Measurements from ENCODE around the gene KCNK13. TPM values are rescaled to one million over a fixed set of nuclear protein-coding genes. Genes with fewer than 3 reads are reported as not detected.
A peak's percentile ranks its signal among the peaks of the same experiment; 100 is the strongest.

Gene KCNK13
- total and polyA plus RNA-seq, 2 of the 13 experiments (the other 11 are each of a cell fraction or from before 2014, with no cell fraction given) = 0.08 to 0.29 TPM

GRCh38 chr14:90079576-90079975 is 17.8 kb downstream of the KCNK13 start:
- H3K9me3 ChIP-seq (ENCODE audit: low read length) = no peaks in the 10 kb centered on the region
- in situ Hi-C loops (cut with HindIII; ENCODE audit: extremely low pct_ligation_motif_present, low pct_unique_long_range_greater_than_20kb) (no loop called here), intact Hi-C loops (cut with micrococcal nuclease; ENCODE audit: unreplicated experiment) (no loop called here)
- no peak overlapping the region for H3K4me3 ChIP-seq (replicated peaks in 1 of 3; ENCODE audit: insufficient read depth in 1 of 3, low read depth in 2 of 3, low read length in 3 of 3)
- H3K4me2 ChIP-seq (ENCODE audit: low read depth, low read length) = no peak overlapping the region
- no peaks in the 10 kb centered on the region; a peak in 2 of 5 replicates for H3K27me3 ChIP-seq (ENCODE audit: control insufficient read depth in 1 of 2, insufficient read depth in 2 of 2, low read length in 2 of 2)
- H3K9ac ChIP-seq (ENCODE audit: insufficient read depth, low read depth, low read length) = no peak overlapping the region
- no peaks in the 10 kb centered on the region for H3K36me3 ChIP-seq (replicated peaks in 1 of 2; ENCODE audit: control insufficient read depth in 1 of 2, insufficient read depth in 2 of 2, low read length in 2 of 2)
- no peaks in the 10 kb centered on the region for H3K79me2 ChIP-seq (ENCODE audit: insufficient read depth, low read length)
- H3K27ac ChIP-seq (ENCODE audit: extremely low read length, insufficient read depth, low read length) = no peak overlapping the region
- no peak overlapping the region for H2AFZ ChIP-seq (ENCODE audit: low read length)
- BruUV-seq (replicated peaks) = no TSS peak
- no peak for DNase-seq (ENCODE audit: low spot score)
- ChIA-PET POLR2A (no interaction called here), CTCF (ENCODE audit: low intra/inter-chr PET ratio, low total read pairs) (no interaction called here)
- no peaks in the 10 kb centered on the region for H4K20me1 ChIP-seq (ENCODE audit: insufficient read depth, low read length)
- TF ChIP-seq ARNTL (CRISPR knock-in tag; IDR thresholded peaks at IDR 0.05) (no peak), RNF2 (conservative IDR thresholded peaks at IDR 0.05; ENCODE audit: low read depth) (no peak)
- FAIRE-seq = no peak
- ATAC-seq = no peak
- H3K4me1 ChIP-seq (ENCODE audit: insufficient read depth, low read length) = no peaks in the 10 kb centered on the region
- 4% methylated on average over 2 of the region's 2 CpGs for WGBS (ENCODE audit: low lambda C conversion rate)

GRCh38 chr14:90087433-90087832 is 25.6 kb downstream of the KCNK13 start:
- POLR2A ChIA-PET = no interaction called here
- H3K4me3 ChIP-seq (replicated peaks in 1 of 3; ENCODE audit: insufficient read depth in 1 of 3, low read depth in 2 of 3, low read length in 3 of 3) = no peak overlapping the region
- BruUV-seq (replicated peaks) = no TSS peak
- DNase-seq (ENCODE audit: low spot score) (peak; percentile 74), ATAC-seq (peak; percentile 85), FAIRE-seq (peak; percentile 30)
- H3K9me3 ChIP-seq (ENCODE audit: low read length) = no peaks in the 10 kb centered on the region
- no peak overlapping the region for H3K27ac ChIP-seq (ENCODE audit: extremely low read length, insufficient read depth, low read length)
- H4K20me1 ChIP-seq (ENCODE audit: insufficient read depth, low read length) = no peaks in the 10 kb centered on the region
- peaks cover 12% of the 10 kb centered on the region; the same call in 1 of the 2 replicates for H3K4me1 ChIP-seq (ENCODE audit: insufficient read depth, low read length)
- no peaks in the 10 kb centered on the region for H3K79me2 ChIP-seq (ENCODE audit: insufficient read depth, low read length)
- H2AFZ ChIP-seq (ENCODE audit: low read length) = no peak overlapping the region
- no peaks in the 10 kb centered on the region; a peak in 2 of 5 replicates for H3K27me3 ChIP-seq (ENCODE audit: control insufficient read depth in 1 of 2, insufficient read depth in 2 of 2, low read length in 2 of 2)
- CTCF ChIA-PET (ENCODE audit: low intra/inter-chr PET ratio, low total read pairs) = no interaction called here
- in situ Hi-C loops (cut with HindIII; ENCODE audit: extremely low pct_ligation_motif_present, low pct_unique_long_range_greater_than_20kb) = no loop called here
- WGBS (ENCODE audit: low lambda C conversion rate) = 2% methylated on average over 6 of the region's 6 CpGs
- intact Hi-C loops (cut with micrococcal nuclease; ENCODE audit: unreplicated experiment) = no loop called here
- 0 out of 2 replicates have a peak overlapping the region, but pooled peaks have one; percentile 2 for H3K4me2 ChIP-seq (ENCODE audit: low read depth, low read length)
- no peaks in the 10 kb centered on the region for H3K36me3 ChIP-seq (replicated peaks in 1 of 2; ENCODE audit: control insufficient read depth in 1 of 2, insufficient read depth in 2 of 2, low read length in 2 of 2)
- no peak overlapping the region for H3K9ac ChIP-seq (ENCODE audit: insufficient read depth, low read depth, low read length)
- TF ChIP-seq HNF4A (CRISPR knock-in tag; IDR thresholded peaks at IDR 0.05) = peak; percentile 25
- no peak for TF ChIP-seq SRSF4 (IDR thresholded peaks at IDR 0.05; ENCODE audit: low read depth, low read length, poor library complexity, severe bottlenecking)
- no peak for TF ChIP-seq ZNF800 (CRISPR knock-in tag; IDR thresholded peaks at IDR 0.05)
- TF ChIP-seq HMG20A (CRISPR knock-in tag; IDR thresholded peaks at IDR 0.05; ENCODE audit: borderline replicate concordance) = no peak
- TF ChIP-seq SOX6 (IDR thresholded peaks at IDR 0.05) = no peak
- TF ChIP-seq SOX6 (CRISPR knock-in tag; IDR thresholded peaks at IDR 0.05) = peak; percentile 53; the same call in 1 of the 2 replicates
- 0 out of 2 replicates have a peak, but pooled peaks have one; percentile 46 for TF ChIP-seq HNF4G (IDR thresholded peaks at IDR 0.05; ENCODE audit: borderline replicate concordance, low read depth, low read length)
- TF ChIP-seq HNF4G (CRISPR knock-in tag; IDR thresholded peaks at IDR 0.05; ENCODE audit: borderline replicate concordance, low read depth) = no peak
- no peak for TF ChIP-seq CHD4 (IDR thresholded peaks at IDR 0.05; ENCODE audit: borderline replicate concordance, low read length)
- no peak for TF ChIP-seq MATR3 (CRISPR knock-in tag; IDR thresholded peaks at IDR 0.05)
- no peak for TF ChIP-seq SMARCC2 (IDR thresholded peaks at IDR 0.05)
- TF ChIP-seq JDP2 (CRISPR knock-in tag; IDR thresholded peaks at IDR 0.05; ENCODE audit: borderline replicate concordance) = no peak
- TF ChIP-seq ATF4 (CRISPR knock-in tag; IDR thresholded peaks at IDR 0.05) = peak in 1 of 2 experiments; percentile 65; a peak in 1 of 4 replicates

Data from HepG2 (cell line).